ENCODE measurements around the gene HNRNPUL1.

The HNRNPUL1 gene

DNA sequence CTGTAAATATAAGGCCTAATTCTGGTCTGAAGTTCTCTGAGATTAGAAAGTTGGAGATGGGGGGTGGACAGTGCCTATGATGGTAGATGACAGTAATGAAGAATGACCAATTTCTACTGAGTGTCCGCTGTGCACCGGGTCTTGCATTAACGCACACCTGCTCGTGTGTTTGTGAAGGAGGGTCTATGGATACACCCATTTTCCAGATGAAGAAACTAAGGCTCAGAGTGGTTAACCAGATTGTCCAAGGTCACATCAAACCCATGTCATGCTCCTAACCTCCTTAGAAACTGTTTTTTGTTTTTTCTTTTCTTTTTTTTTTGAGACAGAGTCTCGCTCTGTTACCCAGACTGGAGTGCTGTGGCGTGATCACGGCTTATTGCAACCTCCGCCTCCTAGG lies 31.5 kb upstream of the HNRNPUL1 start:
- Histone ChIP-seq H3K36me3 (ENCODE audit: insufficient read depth, low read length) (no peaks in the 10 kb centered on the region), H2AFZ (ENCODE audit: low read length) (no peak overlapping the region), H3K4me1 (ENCODE audit: insufficient read depth, low read length, poor library complexity, severe bottlenecking) (no peaks in the 10 kb centered on the region), H3K4me2 (ENCODE audit: low read depth, low read length, poor library complexity, severe bottlenecking) (no peak overlapping the region), H3F3A (ENCODE audit: low read depth) (no peaks in the 10 kb centered on the region), H3K9me3 (ENCODE audit: insufficient read depth, low read depth, low read length) (no peaks in the 10 kb centered on the region), H3K9me2 (replicated peaks; ENCODE audit: low read depth, low read length) (no peaks in the 10 kb centered on the region), H3K4me3 (ENCODE audit: low read length, poor library complexity, severe bottlenecking) (no peak overlapping the region), H3K79me2 (ENCODE audit: insufficient read depth, low read length) (no peaks in the 10 kb centered on the region), H3K27me3 (ENCODE audit: insufficient read depth, low read length, poor library complexity, severe bottlenecking) (no peaks in the 10 kb centered on the region), H3K9ac (ENCODE audit: low read depth, low read length, poor library complexity, severe bottlenecking) (no peak overlapping the region), H4K20me1 (ENCODE audit: insufficient read depth, low read length, poor library complexity, severe bottlenecking) (no peaks in the 10 kb centered on the region)
- TF ChIP-seq EZH2phosphoT487 (IDR thresholded peaks at IDR 0.05; ENCODE audit: borderline replicate concordance), result no peak
- no peak for TF ChIP-seq CTCF (conservative IDR thresholded peaks at IDR 0.05; ENCODE audit: low read length)

GRCh38 chr19:41233748-41234240 lies 30.4 kb upstream of the HNRNPUL1 start:
- H4K20me1 ChIP-seq (ENCODE audit: insufficient read depth, low read length, poor library complexity, severe bottlenecking), result no peaks in the 10 kb centered on the region
- H3K27me3 ChIP-seq (ENCODE audit: insufficient read depth, low read length, poor library complexity, severe bottlenecking), result no peaks in the 10 kb centered on the region
- H2AFZ ChIP-seq (ENCODE audit: low read length), result no peak overlapping the region; the same call in 1 of the 2 replicates
- H3K9me3 ChIP-seq (ENCODE audit: insufficient read depth, low read depth, low read length), result no peaks in the 10 kb centered on the region
- H3K9me2 ChIP-seq (replicated peaks; ENCODE audit: low read depth, low read length), result no peaks in the 10 kb centered on the region
- no peaks in the 10 kb centered on the region for H3K36me3 ChIP-seq (ENCODE audit: insufficient read depth, low read length)
- no peaks in the 10 kb centered on the region for H3F3A ChIP-seq (ENCODE audit: low read depth)
- H3K9ac ChIP-seq (ENCODE audit: low read depth, low read length, poor library complexity, severe bottlenecking), result no peak overlapping the region
- no peaks in the 10 kb centered on the region for H3K4me1 ChIP-seq (ENCODE audit: insufficient read depth, low read length, poor library complexity, severe bottlenecking)
- TF ChIP-seq CTCF (conservative IDR thresholded peaks at IDR 0.05; ENCODE audit: low read length) (no peak), EZH2phosphoT487 (IDR thresholded peaks at IDR 0.05; ENCODE audit: borderline replicate concordance) (no peak)
- H3K4me3 ChIP-seq (ENCODE audit: low read length, poor library complexity, severe bottlenecking), result no peak overlapping the region
- H3K79me2 ChIP-seq (ENCODE audit: insufficient read depth, low read length), result no peaks in the 10 kb centered on the region
- H3K4me2 ChIP-seq (ENCODE audit: low read depth, low read length, poor library complexity, severe bottlenecking), result no peak overlapping the region

GRCh38 chr19:41234512-41235168 lies 29.5 kb upstream of the HNRNPUL1 start:
- no peaks in the 10 kb centered on the region for H3K9me3 ChIP-seq (ENCODE audit: insufficient read depth, low read depth, low read length)
- TF ChIP-seq CTCF (conservative IDR thresholded peaks at IDR 0.05; ENCODE audit: low read length) (no peak), EZH2phosphoT487 (IDR thresholded peaks at IDR 0.05; ENCODE audit: borderline replicate concordance) (no peak)
- no peaks in the 10 kb centered on the region for H3F3A ChIP-seq (ENCODE audit: low read depth)
- no peak overlapping the region for H2AFZ ChIP-seq (ENCODE audit: low read length)
- H3K4me1 ChIP-seq (ENCODE audit: insufficient read depth, low read length, poor library complexity, severe bottlenecking), result no peaks in the 10 kb centered on the region
- no peaks in the 10 kb centered on the region for H3K79me2 ChIP-seq (ENCODE audit: insufficient read depth, low read length)
- H3K4me3 ChIP-seq (ENCODE audit: low read length, poor library complexity, severe bottlenecking), result no peak overlapping the region
- no peaks in the 10 kb centered on the region for H3K36me3 ChIP-seq (ENCODE audit: insufficient read depth, low read length)
- H4K20me1 ChIP-seq (ENCODE audit: insufficient read depth, low read length, poor library complexity, severe bottlenecking), result no peaks in the 10 kb centered on the region
- H3K27me3 ChIP-seq (ENCODE audit: insufficient read depth, low read length, poor library complexity, severe bottlenecking), result no peaks in the 10 kb centered on the region
- no peak overlapping the region for H3K9ac ChIP-seq (ENCODE audit: low read depth, low read length, poor library complexity, severe bottlenecking)
- H3K9me2 ChIP-seq (replicated peaks; ENCODE audit: low read depth, low read length), result no peaks in the 10 kb centered on the region
- no peak overlapping the region for H3K4me2 ChIP-seq (ENCODE audit: low read depth, low read length, poor library complexity, severe bottlenecking)

All from Loucy (cell line).